K562 (cell line): Measurements from ENCODE around the gene IZUMO4. TPM values are rescaled to one million over a fixed set of nuclear protein-coding genes. Genes with fewer than 3 reads are reported as not detected.

Source experiments
- ATAC-seq: fragments of 200-7000 bp; cut with Tn5 transposase; 3 replicates; pipeline ENCODE4 v1.9.1; 2020; ENCODE audit warnings: moderate library complexity
- BruUV-seq: library from RNA; stranded (reverse); fragments of 400-500 nt; replicated peaks from 2 replicates; lab custom pipeline; 2021; lab: Mats Ljungman, UMichigan
- CTCF ChIA-PET: fragments of 300-600 bp; formaldehyde crosslinking; extraction: SDS; loops from one replicate; lab custom pipeline; 2021; ENCODE audit warnings: low intra/inter-chr PET ratio; lab: Yijun Ruan, JAX
- POLR2A ChIA-PET: fragments of 300-600, 350-650 bp; sonication (Branson Sonifier 250); formaldehyde crosslinking; extraction: SDS; loops from one replicate; lab custom pipeline; 2021; ENCODE audit warnings: antibody characterized with exemption, inconsistent platforms; lab: Yijun Ruan, JAX
- DNase-seq, 4 experiments: peaks; one replicate each; pipeline versions ENCODE4 v3.0.0 to v3.0.0-alpha.2; 2011 to 2018; ENCODE audit warnings: low spot score in 3 of 4, mixed read lengths in 3 of 4; ENCODE audit errors: extremely low read depth in 1 of 4
- FAIRE-seq: peaks from 2 replicates; lab custom pipeline; 2011; peaks lifted over from hg19 to GRCh38; lab: Jason Lieb, UNC
- H2AFZ ChIP-seq: 2 replicates; pipeline ENCODE4 v1.6.0; 2011; ENCODE audit warnings: low read depth, low read length, control low read depth, inconsistent platforms
- H3K27ac ChIP-seq: fragments of 200-600 bp; 3 replicates; pipeline ENCODE4 v1.8.0; 2011; ENCODE audit warnings: low read depth, mild to moderate bottlenecking, control low read depth, inconsistent platforms, low read length, moderate library complexity, mixed read lengths; ENCODE audit errors: extremely low read depth
- H3K27me3 ChIP-seq, 2 experiments: fragments of 300-600 bp in 1 of 2; 2 replicates in 1 of 2; 3 replicates in 1 of 2; pipeline versions ENCODE4 v1.6.0 to v1.8.0; 2011; ENCODE audit warnings: inconsistent platforms in 2 of 2, low read length in 2 of 2, mild to moderate bottlenecking in 1 of 2, mixed read lengths in 1 of 2, moderate library complexity in 1 of 2; ENCODE audit not compliant: control insufficient read depth in 2 of 2, insufficient read depth in 2 of 2
- H3K36me3 ChIP-seq: fragments of 300-600 bp; 3 replicates; pipeline ENCODE4 v1.8.0; 2011; ENCODE audit warnings: mild to moderate bottlenecking, low read length, inconsistent platforms; ENCODE audit not compliant: control insufficient read depth, insufficient read depth
- H3K4me1 ChIP-seq, 2 experiments: fragments of 200-600 bp in 1 of 2; replicated peaks in 1 of 2; 2 replicates in 1 of 2; 3 replicates in 1 of 2; pipeline versions ENCODE4 v1.5.1 to v1.8.0; 2011; ENCODE audit warnings: inconsistent platforms in 2 of 2, low read length in 2 of 2, mild to moderate bottlenecking in 1 of 2, mixed read lengths in 1 of 2, moderate library complexity in 1 of 2; ENCODE audit not compliant: control insufficient read depth in 2 of 2, insufficient read depth in 2 of 2
- H3K4me2 ChIP-seq: 2 replicates; pipeline ENCODE4 v1.6.1; 2011; ENCODE audit warnings: low read length, control low read depth, inconsistent platforms, mixed read lengths; ENCODE audit not compliant: insufficient read depth
- H3K4me3 ChIP-seq: fragments of 200-600 bp; sonication (generic), shearing (Covaris generic); 2 replicates; pipeline ENCODE4 v1.5.1; 2016; ENCODE audit warnings: control low read depth, inconsistent platforms
- H3K79me2 ChIP-seq: fragments of 200-600 bp; 3 replicates; pipeline ENCODE4 v1.8.0; 2011; ENCODE audit warnings: low read length, inconsistent platforms; ENCODE audit not compliant: control insufficient read depth, insufficient read depth
- H3K9ac ChIP-seq, 2 experiments: 2 replicates each; pipeline versions ENCODE4 v1.6.0 to v1.6.1; 2011; ENCODE audit warnings: low read depth in 2 of 2, low read length in 2 of 2, control low read depth in 1 of 2, inconsistent platforms in 1 of 2, mild to moderate bottlenecking in 1 of 2, mixed read lengths in 1 of 2; ENCODE audit not compliant: insufficient read depth in 1 of 2
- H3K9me1 ChIP-seq: one replicate; pipeline ENCODE4 v1.6.0; 2011; ENCODE audit warnings: inconsistent platforms, mild to moderate bottlenecking, low read length, moderate library complexity; ENCODE audit not compliant: control insufficient read depth, insufficient read depth
- H3K9me3 ChIP-seq: replicated peaks from 2 replicates; pipeline ENCODE4 v1.5.1; 2011; ENCODE audit warnings: low read depth, low read length, inconsistent platforms; ENCODE audit not compliant: control insufficient read depth, insufficient read depth
- H4K20me1 ChIP-seq: replicated peaks from 2 replicates; pipeline ENCODE4 v1.6.1; 2011; ENCODE audit warnings: low read length, inconsistent platforms, mixed read lengths; ENCODE audit not compliant: control insufficient read depth, insufficient read depth
- HNRNPK ChIP-seq: fragments of 200-400 bp; formaldehyde crosslinking; IDR thresholded peaks from one replicate; pipeline ENCODE4 v1.6.1; 2018; ENCODE audit warnings: mild to moderate bottlenecking, low read depth, low read length; ENCODE audit not compliant: poor library complexity, severe bottlenecking
- MNT ChIP-seq, 2 experiments: fragments of 450-650 bp; conservative IDR thresholded peaks; 2 replicates each; pipeline ENCODE4 v1.6.1; 2017; ENCODE audit warnings: mild to moderate bottlenecking in 2 of 2, moderate library complexity in 2 of 2
- TEAD4 ChIP-seq, 2 experiments: sonication (generic) in 1 of 2; formaldehyde crosslinking in 1 of 2; IDR thresholded peaks; 2 replicates each; pipeline versions ENCODE4 v1.6.1 to v1.8.0; 2012 to 2022; ENCODE audit warnings: borderline replicate concordance in 1 of 2, inconsistent platforms in 1 of 2, low read length in 1 of 2, mild to moderate bottlenecking in 1 of 2, missing genetic modification reagents in 1 of 2
- ZKSCAN3 ChIP-seq: fragments of 250-450 bp; sonication (Bioruptor Pico); IDR thresholded peaks from 2 replicates; pipeline ENCODE4 v1.4.0; 2020
- WGBS: fragments of 100-300 bp; shearing (Covaris generic); methylation state at CpG from one replicate; pipeline ENCODE4 v1.1.6; 2016; ENCODE audit warnings: low coverage, mixed read lengths; ENCODE audit not compliant: insufficient coverage; ENCODE audit errors: missing lambda C conversion rate; 5-methylcytosine and 5-hydroxymethylcytosine counted together
- in situ Hi-C: fragments of 300-500 bp; cut with MboI; formaldehyde crosslinking; loops from 4 replicates; pipeline ENCODE4 v1.15.0; 2018; ENCODE audit warnings: inconsistent platforms, mixed read lengths
- intact Hi-C: fragments of 100-400 bp; cut with micrococcal nuclease; formaldehyde crosslinking; loops from 2 replicates; pipeline ENCODE4 v1.14.2; 2022
- polyA plus RNA-seq, 8 experiments: library from polyadenylated mRNA; depleted of rRNA in 4 of 8; stranded (reverse) in 5 of 8; unstranded in 3 of 8; fragments of >200 nt; fragmentation: Nextera tagmentation in 2 of 8; fragmentation: Illumina TruSeq in 1 of 8; extraction: Ambion mirVana in 2 of 8; extraction: Trizol in 1 of 8; gene quantifications; 2 replicates each; pipeline versions ENCODE4 v1.2.1 to v1.2.3, GENCODE V29; 2011 to 2014; ENCODE audit warnings: inconsistent platforms in 1 of 8, missing spikeins in 1 of 8
- total RNA-seq, 7 experiments: library from RNA; depleted of rRNA in 6 of 7; stranded (reverse); fragments of >200 nt in 6 of 7; fragmentation: Illumina TruSeq in 2 of 7; extraction: Trizol in 2 of 7; gene quantifications; 2 replicates each; pipeline versions ENCODE4 v1.2.1 to v1.2.3, GENCODE V29; 2011 to 2021; ENCODE audit warnings: low replicate concordance in 1 of 7
- TF ChIP-seq, protein P1 (sequence below): fragments of 450-650 bp; IDR thresholded peaks from 2 replicates; pipeline ENCODE4 v1.6.1; 2017; ENCODE audit warnings: mild to moderate bottlenecking, moderate library complexity
- TF ChIP-seq, protein P2 (sequence below): fragments of 250-450 bp; sonication (Bioruptor Pico); IDR thresholded peaks from 2 replicates; pipeline ENCODE4 v1.8.0; 2021; ENCODE audit warnings: moderate library complexity, mild to moderate bottlenecking, inconsistent platforms
- TF ChIP-seq, protein P3 (sequence below): IDR thresholded peaks from 2 replicates; pipeline ENCODE4 v1.6.1; 2011; ENCODE audit not compliant: insufficient read length; ENCODE audit errors: extremely low read depth

Gene IZUMO4
- total and polyA plus RNA-seq, 9 of the 15 experiments (the other 6 are each of a cell fraction or from before 2014, with no cell fraction given) = 0.07 to 3.9 (median 1.2) TPM

DNA sequence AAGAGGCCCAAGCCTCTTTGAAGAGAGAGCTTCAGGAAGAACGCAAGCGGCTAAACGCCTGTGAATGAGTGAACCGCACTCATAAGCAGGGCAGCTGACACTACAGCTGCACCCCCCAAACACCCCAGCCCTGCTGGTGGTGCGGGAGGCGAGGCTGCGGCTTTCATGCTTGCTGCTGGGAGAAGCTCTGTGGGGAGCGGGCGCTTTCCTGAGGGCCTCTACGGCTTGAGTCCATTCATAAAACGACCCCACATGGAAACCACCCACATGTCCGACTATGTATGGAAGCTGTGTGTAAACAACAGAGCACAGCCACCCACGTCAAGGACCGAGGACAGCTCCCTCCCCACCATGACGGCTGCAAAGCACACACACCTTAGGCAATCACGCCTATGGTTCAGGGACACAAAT, 49.1 kb downstream of the IZUMO4 start:
- Histone ChIP-seq H3K27ac (no peak overlapping the region), H3K27me3 (no peaks in the 10 kb centered on the region), H3K36me3 (peaks cover 55% of the 10 kb centered on the region), H3K4me1 (peaks cover 21 to 37% of the 10 kb centered on the region in 2 experiments; a peak in 4 of 5 replicates), H2AFZ (no peak overlapping the region), H3K9me3 (no peaks in the 10 kb centered on the region), H3K4me2 (no peak overlapping the region), H4K20me1 (peaks cover 24% of the 10 kb centered on the region), H3K79me2 (peaks cover 94% of the 10 kb centered on the region), H3K9me1 (peaks cover 11% of the 10 kb centered on the region), H3K9ac (peak overlapping the region in 1 of 2 experiments; percentile 61; a peak in 1 of 4 replicates), H3K4me3 (no peak overlapping the region)
- intact Hi-C loops (no loop called here), in situ Hi-C loops (no loop called here)
- no TSS peak for BruUV-seq
- DNase-seq (no peak), FAIRE-seq (no peak), ATAC-seq (no peak)
- 87% methylated on average over 13 of the region's 16 CpGs for WGBS
- ChIA-PET POLR2A (interaction anchor here (1.0 kb wide), 1 partner anchor 12 kb away, joined by 5 read pairs; no protein-coding TSS in a partner anchor), CTCF (no interaction called here)
- TF ChIP-seq ZKSCAN3 (no peak), TEAD4 (IDR thresholded peaks at IDR 0.05; ENCODE audit: low read length) (no peak), TEAD4 (CRISPR knock-in tag; IDR thresholded peaks at IDR 0.05; ENCODE audit: borderline replicate concordance) (no peak), MNT (conservative IDR thresholded peaks at IDR 0.05) (peak in 1 of 2 experiments; percentile 42; a peak in 1 of 4 replicates), HNRNPK (no peak)
- TF ChIP-seq, protein P1, sequence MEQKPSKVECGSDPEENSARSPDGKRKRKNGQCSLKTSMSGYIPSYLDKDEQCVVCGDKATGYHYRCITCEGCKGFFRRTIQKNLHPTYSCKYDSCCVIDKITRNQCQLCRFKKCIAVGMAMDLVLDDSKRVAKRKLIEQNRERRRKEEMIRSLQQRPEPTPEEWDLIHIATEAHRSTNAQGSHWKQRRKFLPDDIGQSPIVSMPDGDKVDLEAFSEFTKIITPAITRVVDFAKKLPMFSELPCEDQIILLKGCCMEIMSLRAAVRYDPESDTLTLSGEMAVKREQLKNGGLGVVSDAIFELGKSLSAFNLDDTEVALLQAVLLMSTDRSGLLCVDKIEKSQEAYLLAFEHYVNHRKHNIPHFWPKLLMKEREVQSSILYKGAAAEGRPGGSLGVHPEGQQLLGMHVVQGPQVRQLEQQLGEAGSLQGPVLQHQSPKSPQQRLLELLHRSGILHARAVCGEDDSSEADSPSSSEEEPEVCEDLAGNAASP = no peak
- TF ChIP-seq, protein P2, sequence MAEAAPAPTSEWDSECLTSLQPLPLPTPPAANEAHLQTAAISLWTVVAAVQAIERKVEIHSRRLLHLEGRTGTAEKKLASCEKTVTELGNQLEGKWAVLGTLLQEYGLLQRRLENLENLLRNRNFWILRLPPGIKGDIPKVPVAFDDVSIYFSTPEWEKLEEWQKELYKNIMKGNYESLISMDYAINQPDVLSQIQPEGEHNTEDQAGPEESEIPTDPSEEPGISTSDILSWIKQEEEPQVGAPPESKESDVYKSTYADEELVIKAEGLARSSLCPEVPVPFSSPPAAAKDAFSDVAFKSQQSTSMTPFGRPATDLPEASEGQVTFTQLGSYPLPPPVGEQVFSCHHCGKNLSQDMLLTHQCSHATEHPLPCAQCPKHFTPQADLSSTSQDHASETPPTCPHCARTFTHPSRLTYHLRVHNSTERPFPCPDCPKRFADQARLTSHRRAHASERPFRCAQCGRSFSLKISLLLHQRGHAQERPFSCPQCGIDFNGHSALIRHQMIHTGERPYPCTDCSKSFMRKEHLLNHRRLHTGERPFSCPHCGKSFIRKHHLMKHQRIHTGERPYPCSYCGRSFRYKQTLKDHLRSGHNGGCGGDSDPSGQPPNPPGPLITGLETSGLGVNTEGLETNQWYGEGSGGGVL = no peak
- TF ChIP-seq, protein P3, sequence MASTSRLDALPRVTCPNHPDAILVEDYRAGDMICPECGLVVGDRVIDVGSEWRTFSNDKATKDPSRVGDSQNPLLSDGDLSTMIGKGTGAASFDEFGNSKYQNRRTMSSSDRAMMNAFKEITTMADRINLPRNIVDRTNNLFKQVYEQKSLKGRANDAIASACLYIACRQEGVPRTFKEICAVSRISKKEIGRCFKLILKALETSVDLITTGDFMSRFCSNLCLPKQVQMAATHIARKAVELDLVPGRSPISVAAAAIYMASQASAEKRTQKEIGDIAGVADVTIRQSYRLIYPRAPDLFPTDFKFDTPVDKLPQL = no peak
